NB4 (cell line): ENCODE results near the gene LSM7.

ENCODE experiments used
- MAX ChIP-seq: IDR thresholded peaks from 2 replicates; pipeline ENCODE4 v1.6.1; 2011; ENCODE audit warnings: low read depth, low read length
- MYC ChIP-seq: IDR thresholded peaks from 2 replicates; pipeline ENCODE4 v1.6.1; 2011; ENCODE audit warnings: low read depth, low read length

- TF ChIP-seq MYC: no peak
- TF ChIP-seq MAX: no peak
Observed at GRCh38 chr19:2280633-2281264, 47.6 kb downstream of the LSM7 start.
